AG10803 (cell line): ENCODE measurements around the gene AQP3.
A peak's percentile ranks its signal among the peaks of the same experiment; 100 is the strongest.

Experiments
- DNase-seq: peaks from one replicate; pipeline ENCODE4 v3.0.0; 2010; ENCODE audit warnings: low read depth
- H3K4me3 ChIP-seq: 2 replicates; pipeline ENCODE4 v1.5.1; 2011; ENCODE audit warnings: mild to moderate bottlenecking, low read length, control low read depth
- TF ChIP-seq, protein P1 (sequence below): conservative IDR thresholded peaks from 2 replicates; pipeline ENCODE4 v1.5.1; 2011; ENCODE audit warnings: mild to moderate bottlenecking, low read length, control low read depth, inconsistent platforms

AQP3 gene

DNA sequence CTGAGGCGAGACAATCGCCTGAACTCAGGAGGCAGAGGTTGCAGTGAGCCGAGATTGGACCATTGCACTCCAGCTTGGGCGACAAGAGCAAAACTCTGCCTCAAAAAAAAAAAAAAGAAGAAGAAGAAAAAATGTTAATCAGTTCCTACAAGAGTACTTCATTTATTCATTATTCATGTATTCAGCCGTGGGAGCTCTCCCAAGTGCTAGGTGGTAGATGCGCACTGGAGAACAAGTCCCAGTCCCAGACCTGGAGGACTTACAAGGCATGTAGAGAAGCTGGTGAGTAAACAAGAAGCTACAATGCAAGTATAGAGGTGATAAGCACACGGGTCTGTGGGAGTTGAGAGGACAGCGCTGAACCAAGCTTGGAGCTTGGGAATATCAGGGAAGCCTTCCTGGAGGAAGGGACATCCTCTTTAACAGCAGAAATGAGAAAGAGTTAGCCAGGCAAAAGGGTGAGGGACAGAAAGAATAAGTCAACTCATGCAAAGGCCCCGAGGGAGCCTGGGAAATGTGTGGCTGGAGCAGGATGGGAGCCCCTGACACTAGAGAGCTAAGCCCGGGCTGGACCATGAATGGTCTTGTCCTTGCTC, 27.6 kb downstream of the AQP3 start:
- DNase-seq: no peak
- TF ChIP-seq, protein P1, sequence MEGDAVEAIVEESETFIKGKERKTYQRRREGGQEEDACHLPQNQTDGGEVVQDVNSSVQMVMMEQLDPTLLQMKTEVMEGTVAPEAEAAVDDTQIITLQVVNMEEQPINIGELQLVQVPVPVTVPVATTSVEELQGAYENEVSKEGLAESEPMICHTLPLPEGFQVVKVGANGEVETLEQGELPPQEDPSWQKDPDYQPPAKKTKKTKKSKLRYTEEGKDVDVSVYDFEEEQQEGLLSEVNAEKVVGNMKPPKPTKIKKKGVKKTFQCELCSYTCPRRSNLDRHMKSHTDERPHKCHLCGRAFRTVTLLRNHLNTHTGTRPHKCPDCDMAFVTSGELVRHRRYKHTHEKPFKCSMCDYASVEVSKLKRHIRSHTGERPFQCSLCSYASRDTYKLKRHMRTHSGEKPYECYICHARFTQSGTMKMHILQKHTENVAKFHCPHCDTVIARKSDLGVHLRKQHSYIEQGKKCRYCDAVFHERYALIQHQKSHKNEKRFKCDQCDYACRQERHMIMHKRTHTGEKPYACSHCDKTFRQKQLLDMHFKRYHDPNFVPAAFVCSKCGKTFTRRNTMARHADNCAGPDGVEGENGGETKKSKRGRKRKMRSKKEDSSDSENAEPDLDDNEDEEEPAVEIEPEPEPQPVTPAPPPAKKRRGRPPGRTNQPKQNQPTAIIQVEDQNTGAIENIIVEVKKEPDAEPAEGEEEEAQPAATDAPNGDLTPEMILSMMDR: no peak
- H3K4me3 ChIP-seq: no peak overlapping the region

DNA sequence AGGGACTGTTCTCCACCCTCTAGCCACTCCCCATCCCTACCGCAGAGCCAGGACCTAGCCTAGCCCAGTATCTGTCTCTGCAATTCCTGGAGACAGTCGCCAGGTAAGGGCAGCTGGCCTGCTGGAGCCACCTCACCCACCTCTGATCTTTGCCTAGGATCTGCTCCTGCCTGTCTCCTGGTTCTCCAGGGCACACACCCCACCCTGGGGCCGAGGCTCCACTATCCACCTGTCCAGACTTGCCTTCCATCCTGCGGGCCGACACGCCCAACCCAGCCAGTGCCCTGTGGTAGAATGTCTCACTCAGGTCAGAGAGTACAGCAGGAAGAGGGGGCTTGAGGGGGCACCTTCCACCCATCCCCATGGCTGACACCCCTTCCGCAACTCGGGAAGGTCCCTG, 29.3 kb downstream of the AQP3 start:
- TF ChIP-seq, protein P1: no peak
- no peak for DNase-seq
- H3K4me3 ChIP-seq: no peak overlapping the region

DNA sequence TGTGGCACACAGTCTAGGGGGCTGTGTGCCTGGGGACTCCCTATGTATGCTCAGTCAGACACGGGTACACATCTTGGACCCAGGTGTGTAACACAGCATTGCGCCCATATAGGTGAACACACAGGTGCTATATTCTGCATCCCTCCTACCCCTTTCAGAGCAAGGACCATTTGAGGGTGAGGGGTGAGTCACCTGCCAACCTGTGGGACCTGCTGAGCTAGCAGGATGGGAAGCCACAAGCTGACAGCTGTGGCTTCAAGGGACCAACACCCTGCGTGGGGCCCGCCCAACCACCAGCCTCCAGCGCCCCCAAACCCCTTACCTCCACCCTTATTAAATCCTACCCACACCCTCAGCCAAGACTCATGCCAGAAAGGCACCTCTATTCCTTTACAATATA, 30.4 kb downstream of the AQP3 start:
- TF ChIP-seq, protein P1: no peak
- no peak overlapping the region for H3K4me3 ChIP-seq
- DNase-seq: no peak

DNA sequence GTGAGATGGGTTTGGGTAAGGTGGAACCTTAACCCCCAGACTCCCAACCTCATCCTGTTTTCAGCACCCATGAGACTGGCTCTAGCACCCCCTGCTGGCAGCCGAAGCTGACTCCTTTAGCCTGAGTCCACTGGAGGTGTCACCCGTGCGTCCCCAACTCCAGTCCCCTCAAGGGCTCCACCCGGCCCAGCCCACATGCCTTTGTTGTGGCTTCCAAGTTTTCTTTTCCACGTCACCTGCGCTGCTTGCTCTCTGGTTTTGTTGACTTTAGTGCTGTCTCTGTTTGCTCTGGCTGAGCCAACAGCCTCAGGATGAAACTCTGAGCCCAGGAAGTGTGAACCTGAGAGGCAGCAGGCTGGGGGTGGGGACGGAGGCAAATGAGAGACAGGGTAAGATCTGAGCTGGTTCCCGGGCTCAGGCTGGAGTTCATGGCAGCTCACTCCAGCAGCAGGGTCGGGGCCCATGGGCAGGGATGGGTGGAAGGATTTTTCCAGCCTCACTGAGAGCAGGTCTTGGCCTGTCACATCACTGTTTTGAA, 31.8 kb downstream of the AQP3 start:
- DNase-seq: no peak
- TF ChIP-seq, protein P1: peak; percentile 79
- no peak overlapping the region for H3K4me3 ChIP-seq

DNA sequence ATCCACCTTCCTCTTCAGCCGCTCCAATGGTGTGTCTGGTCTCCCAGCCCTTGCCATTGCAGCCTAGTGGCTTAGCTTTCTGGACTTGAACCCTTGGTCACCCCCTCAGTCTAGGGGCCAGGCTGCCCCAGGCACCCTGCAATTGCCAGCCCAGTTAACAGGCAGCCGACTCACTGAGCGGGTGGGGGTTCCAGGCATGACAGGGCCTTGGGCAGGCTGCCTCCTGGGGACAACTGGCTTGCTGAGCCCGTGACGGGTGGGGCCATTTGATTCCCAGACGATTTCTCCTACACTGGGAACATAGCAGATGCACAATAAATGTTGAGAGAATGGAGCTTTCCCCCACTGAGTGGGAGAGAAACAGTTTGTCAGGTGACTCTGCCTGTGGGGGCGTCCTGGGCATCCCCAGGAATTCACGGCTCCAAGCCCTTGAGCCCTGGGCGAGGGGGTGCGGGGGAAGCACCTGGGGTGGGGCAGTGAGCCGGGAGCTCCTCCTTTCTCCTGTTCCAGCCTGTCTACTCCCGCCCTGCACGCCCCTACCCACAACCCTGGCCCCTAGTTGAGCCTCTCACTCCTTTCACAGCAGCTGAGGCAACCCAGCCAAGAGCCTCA, 32.4 kb downstream of the AQP3 start:
- DNase-seq: no peak
- H3K4me3 ChIP-seq: no peak overlapping the region
- TF ChIP-seq, protein P1: no peak

DNA sequence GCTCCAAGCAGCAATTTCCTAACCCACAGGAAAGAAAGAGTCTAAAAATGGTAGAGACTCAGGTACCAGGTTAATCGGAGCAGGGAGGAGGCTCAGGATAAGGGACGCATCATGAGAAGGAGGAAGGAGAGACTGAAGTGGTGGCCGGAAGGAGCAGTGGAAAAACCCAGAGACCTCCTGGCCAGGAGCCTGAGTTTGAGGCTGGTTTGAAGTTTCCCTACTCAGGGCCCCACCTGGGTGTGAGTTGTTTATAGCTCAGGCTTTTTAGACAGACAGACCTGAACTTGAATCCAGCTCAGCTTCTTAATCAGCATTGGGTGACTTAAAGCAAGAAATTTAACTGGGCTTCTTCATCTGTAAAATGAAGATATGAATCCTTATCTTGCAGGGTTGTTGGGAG, 33.1 kb downstream of the AQP3 start:
- no peak for DNase-seq
- TF ChIP-seq, protein P1: no peak
- H3K4me3 ChIP-seq: no peak overlapping the region

DNA sequence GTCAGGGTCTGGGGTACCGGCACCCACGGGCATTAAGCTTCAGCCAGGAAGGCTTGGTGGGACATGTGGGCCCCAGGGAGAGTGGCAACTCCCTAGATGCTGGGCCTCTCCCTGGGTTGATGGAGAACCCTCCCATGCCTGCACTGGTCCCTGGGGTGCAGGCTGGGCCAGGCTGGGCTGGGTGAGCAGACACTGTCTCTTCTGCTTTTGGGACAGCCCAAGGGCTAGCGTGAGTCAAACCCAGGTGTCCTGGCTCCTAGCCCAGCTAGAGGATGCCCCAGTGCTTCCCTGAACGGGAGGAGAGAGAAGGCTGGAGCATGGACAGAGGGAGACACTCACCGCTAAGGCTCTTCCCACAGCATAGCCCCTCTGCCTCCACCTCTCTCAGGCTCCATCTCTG, 39.3 kb downstream of the AQP3 start:
- H3K4me3 ChIP-seq: no peak overlapping the region
- DNase-seq: no peak
- TF ChIP-seq, protein P1: no peak
